ENCODE results near the gene ZNF146.

DNA sequence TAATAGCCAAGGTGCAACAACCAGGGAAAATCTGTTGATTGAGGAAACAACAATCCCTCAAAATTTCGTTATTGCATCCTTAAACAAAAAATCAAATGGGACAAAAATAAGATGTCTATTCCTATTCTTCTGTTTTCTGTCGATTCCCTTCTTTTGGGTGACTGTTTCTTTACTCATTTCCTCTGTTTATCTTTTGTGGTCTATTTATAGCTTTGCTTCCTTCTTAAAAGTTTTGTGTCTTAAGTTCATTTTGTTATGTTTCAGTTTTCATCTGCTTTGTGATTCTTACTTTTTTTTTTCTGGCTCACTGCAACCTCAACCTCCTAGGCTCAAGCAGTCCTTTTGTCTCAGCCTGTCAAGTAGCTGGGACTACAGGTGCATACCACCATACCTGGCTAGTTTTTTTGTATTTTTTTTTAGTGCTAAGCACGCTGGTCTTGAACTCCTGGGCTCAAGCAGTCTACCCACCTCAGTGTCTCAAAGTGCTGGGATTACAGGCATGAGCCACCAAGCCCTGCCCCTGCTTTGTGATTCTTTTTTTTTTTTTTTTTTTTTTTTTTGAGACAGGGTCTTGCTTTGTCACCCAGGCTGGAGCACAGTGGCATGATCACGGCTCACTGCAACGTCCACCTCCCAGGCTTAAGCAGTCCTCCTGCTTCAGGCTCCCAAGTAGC is 10.4 kb downstream of the ZNF146 start:
- TF ChIP-seq, protein P1, sequence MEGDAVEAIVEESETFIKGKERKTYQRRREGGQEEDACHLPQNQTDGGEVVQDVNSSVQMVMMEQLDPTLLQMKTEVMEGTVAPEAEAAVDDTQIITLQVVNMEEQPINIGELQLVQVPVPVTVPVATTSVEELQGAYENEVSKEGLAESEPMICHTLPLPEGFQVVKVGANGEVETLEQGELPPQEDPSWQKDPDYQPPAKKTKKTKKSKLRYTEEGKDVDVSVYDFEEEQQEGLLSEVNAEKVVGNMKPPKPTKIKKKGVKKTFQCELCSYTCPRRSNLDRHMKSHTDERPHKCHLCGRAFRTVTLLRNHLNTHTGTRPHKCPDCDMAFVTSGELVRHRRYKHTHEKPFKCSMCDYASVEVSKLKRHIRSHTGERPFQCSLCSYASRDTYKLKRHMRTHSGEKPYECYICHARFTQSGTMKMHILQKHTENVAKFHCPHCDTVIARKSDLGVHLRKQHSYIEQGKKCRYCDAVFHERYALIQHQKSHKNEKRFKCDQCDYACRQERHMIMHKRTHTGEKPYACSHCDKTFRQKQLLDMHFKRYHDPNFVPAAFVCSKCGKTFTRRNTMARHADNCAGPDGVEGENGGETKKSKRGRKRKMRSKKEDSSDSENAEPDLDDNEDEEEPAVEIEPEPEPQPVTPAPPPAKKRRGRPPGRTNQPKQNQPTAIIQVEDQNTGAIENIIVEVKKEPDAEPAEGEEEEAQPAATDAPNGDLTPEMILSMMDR (IDR thresholded peaks at IDR 0.05) = no peak
- no peak for TF ChIP-seq CHD2 (IDR thresholded peaks at IDR 0.05; ENCODE audit: low read length, partially characterized antibody)
- no peak for TF ChIP-seq POLR2AphosphoS5 (IDR thresholded peaks at IDR 0.05; ENCODE audit: low read depth, low read length)
- TF ChIP-seq EZH2phosphoT487 (IDR thresholded peaks at IDR 0.05; ENCODE audit: borderline replicate concordance, low read depth) = no peak
- TF ChIP-seq, protein P2, sequence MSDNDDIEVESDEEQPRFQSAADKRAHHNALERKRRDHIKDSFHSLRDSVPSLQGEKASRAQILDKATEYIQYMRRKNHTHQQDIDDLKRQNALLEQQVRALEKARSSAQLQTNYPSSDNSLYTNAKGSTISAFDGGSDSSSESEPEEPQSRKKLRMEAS (IDR thresholded peaks at IDR 0.05; ENCODE audit: low read depth) = no peak
- TF ChIP-seq GABPA (IDR thresholded peaks at IDR 0.05; ENCODE audit: low read depth) = no peak
- TF ChIP-seq, protein P3, sequence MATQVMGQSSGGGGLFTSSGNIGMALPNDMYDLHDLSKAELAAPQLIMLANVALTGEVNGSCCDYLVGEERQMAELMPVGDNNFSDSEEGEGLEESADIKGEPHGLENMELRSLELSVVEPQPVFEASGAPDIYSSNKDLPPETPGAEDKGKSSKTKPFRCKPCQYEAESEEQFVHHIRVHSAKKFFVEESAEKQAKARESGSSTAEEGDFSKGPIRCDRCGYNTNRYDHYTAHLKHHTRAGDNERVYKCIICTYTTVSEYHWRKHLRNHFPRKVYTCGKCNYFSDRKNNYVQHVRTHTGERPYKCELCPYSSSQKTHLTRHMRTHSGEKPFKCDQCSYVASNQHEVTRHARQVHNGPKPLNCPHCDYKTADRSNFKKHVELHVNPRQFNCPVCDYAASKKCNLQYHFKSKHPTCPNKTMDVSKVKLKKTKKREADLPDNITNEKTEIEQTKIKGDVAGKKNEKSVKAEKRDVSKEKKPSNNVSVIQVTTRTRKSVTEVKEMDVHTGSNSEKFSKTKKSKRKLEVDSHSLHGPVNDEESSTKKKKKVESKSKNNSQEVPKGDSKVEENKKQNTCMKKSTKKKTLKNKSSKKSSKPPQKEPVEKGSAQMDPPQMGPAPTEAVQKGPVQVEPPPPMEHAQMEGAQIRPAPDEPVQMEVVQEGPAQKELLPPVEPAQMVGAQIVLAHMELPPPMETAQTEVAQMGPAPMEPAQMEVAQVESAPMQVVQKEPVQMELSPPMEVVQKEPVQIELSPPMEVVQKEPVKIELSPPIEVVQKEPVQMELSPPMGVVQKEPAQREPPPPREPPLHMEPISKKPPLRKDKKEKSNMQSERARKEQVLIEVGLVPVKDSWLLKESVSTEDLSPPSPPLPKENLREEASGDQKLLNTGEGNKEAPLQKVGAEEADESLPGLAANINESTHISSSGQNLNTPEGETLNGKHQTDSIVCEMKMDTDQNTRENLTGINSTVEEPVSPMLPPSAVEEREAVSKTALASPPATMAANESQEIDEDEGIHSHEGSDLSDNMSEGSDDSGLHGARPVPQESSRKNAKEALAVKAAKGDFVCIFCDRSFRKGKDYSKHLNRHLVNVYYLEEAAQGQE (IDR thresholded peaks at IDR 0.05; ENCODE audit: low read depth, low read length) = no peak
- no peak for TF ChIP-seq GATA2 (CRISPR knock-in tag; IDR thresholded peaks at IDR 0.05)
- TF ChIP-seq RAD21 (IDR thresholded peaks at IDR 0.05; ENCODE audit: low read length) = no peak
- no peak for TF ChIP-seq MXI1 (IDR thresholded peaks at IDR 0.05; ENCODE audit: low read depth, low read length)
- TF ChIP-seq SMC3 (IDR thresholded peaks at IDR 0.05; ENCODE audit: low read depth, low read length) = no peak
- no peak for TF ChIP-seq SIN3A (IDR thresholded peaks at IDR 0.05; ENCODE audit: borderline replicate concordance, low read depth, low read length)
- no peak for TF ChIP-seq FOXM1 (IDR thresholded peaks at IDR 0.05; ENCODE audit: low read depth)

All from SK-N-SH (cell line).